HCT116 (cell line): ENCODE measurements around the gene ARMC2. TPM values are rescaled to one million over a fixed set of nuclear protein-coding genes. Genes with fewer than 3 reads are reported as not detected.

Source experiments
- ATAC-seq: fragments of 200-7000 bp; cut with Tn5 transposase; 2 replicates; pipeline ENCODE4 v1.9.1; 2020; ENCODE audit warnings: mild to moderate bottlenecking, moderate library complexity
- BruUV-seq: library from RNA; stranded (reverse); fragments of 400-500 nt; replicated peaks from 2 replicates; lab custom pipeline; 2021; lab: Mats Ljungman, UMichigan
- CTCF ChIA-PET: fragments of 300-600 bp; sonication (Branson Sonifier 250); formaldehyde crosslinking; loops from one replicate; lab custom pipeline; 2021; ENCODE audit warnings: antibody characterized with exemption; lab: Charles Lee
- POLR2A ChIA-PET: fragments of 300-600, 350-600 bp; sonication (Branson Sonifier 250); formaldehyde crosslinking; loops from one replicate; lab custom pipeline; 2021; ENCODE audit warnings: antibody characterized with exemption; lab: Charles Lee
- RAD21 ChIA-PET, 2 experiments: fragments of 300-600 bp; sonication (Branson Sonifier 250); formaldehyde crosslinking; loops; one replicate each; lab custom pipeline; 2023; ENCODE audit warnings: low total read pairs in 2 of 2; ENCODE audit not compliant: uncharacterized antibody in 2 of 2, unreplicated experiment in 2 of 2, low non-redundant PET in 1 of 2; lab: Charles Lee
- DNase-seq: peaks from one replicate; pipeline ENCODE4 v3.0.0-alpha.2; 2010; ENCODE audit warnings: low read depth, low spot score
- H2AFZ ChIP-seq: fragments of 200-600 bp; shearing (Covaris generic), sonication (generic); 2 replicates; pipeline ENCODE4 v1.6.1; 2017; ENCODE audit warnings: low read depth, mixed run types, mixed read lengths, antibody characterized with exemption, low read length; ENCODE audit not compliant: poor library complexity, severe bottlenecking
- H3K27ac ChIP-seq: 2 replicates; pipeline ENCODE4 v1.5.1; 2012; ENCODE audit warnings: low read depth, low read length
- H3K27me3 ChIP-seq: fragments of 200-600 bp; sonication (generic); 2 replicates; pipeline ENCODE4 v1.6.1; 2016; ENCODE audit warnings: mixed run types, low read length, mixed read lengths; ENCODE audit not compliant: insufficient read depth
- H3K36me3 ChIP-seq, 2 experiments: fragments of 200-500 bp in 1 of 2; fragments of 200-600 bp in 1 of 2; sonication (Bioruptor generic) in 1 of 2; sonication (generic) in 1 of 2; 2 replicates each; pipeline versions ENCODE4 v1.5.1 to v1.6.1; 2014 to 2016; ENCODE audit warnings: low read length in 2 of 2, inconsistent platforms in 1 of 2, mixed read lengths in 1 of 2, mixed run types in 1 of 2; ENCODE audit not compliant: insufficient read depth in 2 of 2, control insufficient read depth in 1 of 2
- H3K4me1 ChIP-seq, 2 experiments: fragments of 200-600 bp in 1 of 2; sonication (generic) in 1 of 2; 2 replicates each; pipeline versions ENCODE4 v1.5.1 to v1.6.1; 2012 to 2017; ENCODE audit warnings: low read length in 2 of 2, inconsistent platforms in 1 of 2, mild to moderate bottlenecking in 1 of 2, mixed read lengths in 1 of 2, mixed run types in 1 of 2, moderate library complexity in 1 of 2; ENCODE audit not compliant: insufficient read depth in 2 of 2, control insufficient read depth in 1 of 2
- H3K4me2 ChIP-seq: fragments of 200-600 bp; sonication (generic); 2 replicates; pipeline ENCODE4 v1.6.1; 2017; ENCODE audit warnings: mixed run types, low read length, mixed read lengths
- H3K4me3 ChIP-seq, 2 experiments: fragments of 200-600 bp in 1 of 2; sonication (generic) in 1 of 2; replicated peaks in 1 of 2; 2 replicates each; pipeline ENCODE4 v1.5.1; 2011 to 2016; ENCODE audit warnings: low read length in 2 of 2, control low read depth in 1 of 2, low read depth in 1 of 2, mild to moderate bottlenecking in 1 of 2, mixed read lengths in 1 of 2, mixed run types in 1 of 2
- H3K79me2 ChIP-seq: fragments of 200-600 bp; sonication (generic); 2 replicates; pipeline ENCODE4 v1.6.1; 2017; ENCODE audit warnings: mild to moderate bottlenecking, mixed run types, low read length, moderate library complexity, mixed read lengths; ENCODE audit not compliant: insufficient read depth
- H3K9ac ChIP-seq: fragments of 200-600 bp; sonication (generic); 2 replicates; pipeline ENCODE4 v1.6.1; 2016; ENCODE audit warnings: low read length, mixed read lengths
- H3K9me2 ChIP-seq: fragments of 200-600 bp; sonication (generic), shearing (Covaris generic); 2 replicates; pipeline ENCODE4 v1.6.1; 2017; ENCODE audit warnings: mixed run types, mild to moderate bottlenecking, moderate library complexity; ENCODE audit not compliant: insufficient read depth
- H3K9me3 ChIP-seq, 2 experiments: fragments of 200-500 bp in 1 of 2; fragments of 200-600 bp in 1 of 2; sonication (Bioruptor generic) in 1 of 2; sonication (generic) in 1 of 2; 2 replicates each; pipeline ENCODE4 v1.6.1; 2014 to 2017; ENCODE audit warnings: low read length in 2 of 2, mixed read lengths in 2 of 2, inconsistent platforms in 1 of 2, low read depth in 1 of 2, mild to moderate bottlenecking in 1 of 2, mixed run types in 1 of 2, moderate library complexity in 1 of 2; ENCODE audit not compliant: control insufficient read depth in 1 of 2, insufficient read depth in 1 of 2
- H4K20me1 ChIP-seq: fragments of 200-600 bp; sonication (generic), shearing (Covaris generic); 2 replicates; pipeline ENCODE4 v1.6.1; 2017; ENCODE audit warnings: mixed run types, mild to moderate bottlenecking, moderate library complexity; ENCODE audit not compliant: insufficient read depth
- CBX3 ChIP-seq: IDR thresholded peaks from 2 replicates; pipeline ENCODE4 v1.6.1; 2012; ENCODE audit warnings: low read depth
- EZH2 ChIP-seq: fragments of 200-600 bp; sonication (generic); IDR thresholded peaks from 2 replicates; pipeline ENCODE4 v1.6.1; 2017; ENCODE audit warnings: antibody characterized with exemption, mixed run types
- JUND ChIP-seq: IDR thresholded peaks from 2 replicates; pipeline ENCODE4 v1.6.1; 2012
- RAD21 ChIP-seq: IDR thresholded peaks from 2 replicates; pipeline ENCODE4 v1.6.1; 2012; ENCODE audit warnings: low read depth, mild to moderate bottlenecking
- TCF7L2 ChIP-seq: IDR thresholded peaks from 2 replicates; pipeline ENCODE4 v1.7.0; 2011; ENCODE audit warnings: borderline replicate concordance, inconsistent platforms; ENCODE audit not compliant: insufficient read depth, insufficient read length; ENCODE audit errors: extremely low read depth
- YY1 ChIP-seq: IDR thresholded peaks from 2 replicates; pipeline ENCODE4 v1.6.1; 2011; ENCODE audit warnings: low read length, low read depth, moderate library complexity, mild to moderate bottlenecking; ENCODE audit not compliant: insufficient replicate concordance; ENCODE audit errors: extremely low read depth
- ZNF274 ChIP-seq: fragments of 200-500 bp; sonication (Bioruptor generic); IDR thresholded peaks from 2 replicates; pipeline ENCODE4 v1.6.1; 2014; ENCODE audit warnings: mild to moderate bottlenecking, low read depth, low read length, inconsistent platforms
- intact Hi-C: fragments of 100-400 bp; cut with micrococcal nuclease; formaldehyde crosslinking; loops from 2 replicates; pipeline ENCODE4 v1.10.0; 2022
- total RNA-seq: library from RNA; stranded (reverse); gene quantifications from one replicate; pipeline ENCODE4 v1.2.1, GENCODE V29; 2021; ENCODE audit not compliant: unreplicated experiment
- TF ChIP-seq, protein P1 (sequence below): IDR thresholded peaks from 2 replicates; pipeline ENCODE4 v1.6.1; 2011; ENCODE audit warnings: mild to moderate bottlenecking, low read length, moderate library complexity; ENCODE audit not compliant: insufficient replicate concordance; ENCODE audit errors: extremely low read depth
- TF ChIP-seq, protein P2 (sequence below), 3 experiments: fragments of 200-600 bp in 1 of 3; sonication (generic) in 1 of 3; IDR thresholded peaks in 2 of 3; conservative IDR thresholded peaks in 1 of 3; 2 replicates each; pipeline ENCODE4 v1.5.1; 2012 to 2017; ENCODE audit warnings: low read depth in 2 of 3, low read length in 2 of 3, antibody characterized with exemption in 1 of 3, borderline replicate concordance in 1 of 3, control low read depth in 1 of 3, mild to moderate bottlenecking in 1 of 3, mixed read lengths in 1 of 3, mixed run types in 1 of 3, moderate library complexity in 1 of 3; ENCODE audit not compliant: insufficient read depth in 1 of 3
- TF ChIP-seq, protein P3 (sequence below): IDR thresholded peaks from 2 replicates; pipeline ENCODE4 v1.6.1; 2012

Gene ARMC2
- total RNA-seq, 1 experiment from 2014 or later = 3.6 TPM

DNA sequence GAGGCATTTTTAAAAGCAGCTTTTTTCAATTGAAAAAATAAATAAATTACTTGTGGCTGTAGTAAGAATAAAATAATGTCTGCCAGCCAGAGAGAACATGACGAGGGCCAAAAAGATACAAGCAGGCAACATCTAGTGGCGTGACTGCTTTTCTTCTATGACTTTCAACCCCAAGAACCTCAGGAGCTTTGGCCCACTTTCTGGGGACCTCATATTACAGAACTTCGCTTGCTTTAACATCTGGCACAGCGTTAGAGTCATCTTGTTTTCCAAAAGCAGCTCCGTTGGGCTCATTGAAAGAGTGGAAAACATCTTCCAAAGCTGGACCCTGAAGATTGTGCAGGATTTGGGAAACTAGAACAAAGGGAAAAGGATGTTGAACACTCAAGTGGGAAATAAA is 67.0 kb downstream of the ARMC2 start (continued):
- TF ChIP-seq, protein P1, sequence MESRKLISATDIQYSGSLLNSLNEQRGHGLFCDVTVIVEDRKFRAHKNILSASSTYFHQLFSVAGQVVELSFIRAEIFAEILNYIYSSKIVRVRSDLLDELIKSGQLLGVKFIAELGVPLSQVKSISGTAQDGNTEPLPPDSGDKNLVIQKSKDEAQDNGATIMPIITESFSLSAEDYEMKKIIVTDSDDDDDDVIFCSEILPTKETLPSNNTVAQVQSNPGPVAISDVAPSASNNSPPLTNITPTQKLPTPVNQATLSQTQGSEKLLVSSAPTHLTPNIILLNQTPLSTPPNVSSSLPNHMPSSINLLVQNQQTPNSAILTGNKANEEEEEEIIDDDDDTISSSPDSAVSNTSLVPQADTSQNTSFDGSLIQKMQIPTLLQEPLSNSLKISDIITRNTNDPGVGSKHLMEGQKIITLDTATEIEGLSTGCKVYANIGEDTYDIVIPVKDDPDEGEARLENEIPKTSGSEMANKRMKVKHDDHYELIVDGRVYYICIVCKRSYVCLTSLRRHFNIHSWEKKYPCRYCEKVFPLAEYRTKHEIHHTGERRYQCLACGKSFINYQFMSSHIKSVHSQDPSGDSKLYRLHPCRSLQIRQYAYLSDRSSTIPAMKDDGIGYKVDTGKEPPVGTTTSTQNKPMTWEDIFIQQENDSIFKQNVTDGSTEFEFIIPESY = no peak
- TF ChIP-seq ZNF274 = no peak
- TF ChIP-seq, protein P2, sequence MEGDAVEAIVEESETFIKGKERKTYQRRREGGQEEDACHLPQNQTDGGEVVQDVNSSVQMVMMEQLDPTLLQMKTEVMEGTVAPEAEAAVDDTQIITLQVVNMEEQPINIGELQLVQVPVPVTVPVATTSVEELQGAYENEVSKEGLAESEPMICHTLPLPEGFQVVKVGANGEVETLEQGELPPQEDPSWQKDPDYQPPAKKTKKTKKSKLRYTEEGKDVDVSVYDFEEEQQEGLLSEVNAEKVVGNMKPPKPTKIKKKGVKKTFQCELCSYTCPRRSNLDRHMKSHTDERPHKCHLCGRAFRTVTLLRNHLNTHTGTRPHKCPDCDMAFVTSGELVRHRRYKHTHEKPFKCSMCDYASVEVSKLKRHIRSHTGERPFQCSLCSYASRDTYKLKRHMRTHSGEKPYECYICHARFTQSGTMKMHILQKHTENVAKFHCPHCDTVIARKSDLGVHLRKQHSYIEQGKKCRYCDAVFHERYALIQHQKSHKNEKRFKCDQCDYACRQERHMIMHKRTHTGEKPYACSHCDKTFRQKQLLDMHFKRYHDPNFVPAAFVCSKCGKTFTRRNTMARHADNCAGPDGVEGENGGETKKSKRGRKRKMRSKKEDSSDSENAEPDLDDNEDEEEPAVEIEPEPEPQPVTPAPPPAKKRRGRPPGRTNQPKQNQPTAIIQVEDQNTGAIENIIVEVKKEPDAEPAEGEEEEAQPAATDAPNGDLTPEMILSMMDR (IDR thresholded peaks at IDR 0.05 in 2 of 3, conservative IDR thresholded peaks at IDR 0.05 in 1 of 3; ENCODE audit: borderline replicate concordance in 1 of 3, insufficient read depth in 1 of 3, low read depth in 2 of 3, low read length in 2 of 3) = no peak
- TF ChIP-seq CBX3 = no peak
- TF ChIP-seq, protein P3, sequence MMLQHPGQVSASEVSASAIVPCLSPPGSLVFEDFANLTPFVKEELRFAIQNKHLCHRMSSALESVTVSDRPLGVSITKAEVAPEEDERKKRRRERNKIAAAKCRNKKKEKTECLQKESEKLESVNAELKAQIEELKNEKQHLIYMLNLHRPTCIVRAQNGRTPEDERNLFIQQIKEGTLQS = no peak
- TF ChIP-seq EZH2 = no peak

DNA sequence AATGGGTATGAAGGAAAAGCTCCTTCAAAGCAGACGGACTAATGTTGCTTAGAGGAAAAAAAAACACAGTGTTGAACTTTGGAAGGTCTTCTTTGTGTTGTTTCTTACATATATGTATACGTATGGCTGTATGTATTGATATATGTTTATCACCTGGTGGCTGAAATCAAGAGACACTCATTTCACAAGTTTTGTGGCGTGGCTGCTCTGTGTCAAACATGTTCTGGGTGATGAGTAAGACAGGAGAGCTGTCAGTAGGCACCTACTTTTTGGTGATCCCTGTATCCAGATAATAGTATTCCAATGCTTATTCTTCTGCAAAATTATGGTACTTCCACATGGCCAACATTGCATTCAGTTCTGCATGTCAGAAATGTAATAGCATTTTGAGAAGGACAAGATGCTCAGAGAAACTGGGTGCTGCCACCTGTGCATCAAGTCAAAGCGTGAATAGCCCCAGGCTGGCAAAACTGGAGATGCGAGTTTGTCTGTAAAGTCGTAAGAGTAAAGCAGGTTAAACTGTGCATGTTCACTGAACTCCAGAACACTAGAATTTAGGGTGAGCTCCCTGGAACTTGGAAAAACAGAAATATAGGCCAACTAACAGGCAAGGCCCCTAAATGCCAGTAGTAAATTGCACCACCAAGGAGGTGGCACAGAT is 67.9 kb downstream of the ARMC2 start:
- Histone ChIP-seq H3K9ac (no peak overlapping the region), H3K27me3 (no peaks in the 10 kb centered on the region), H4K20me1 (no peaks in the 10 kb centered on the region), H3K36me3 (no peaks in the 10 kb centered on the region), H3K4me2 (no peak overlapping the region), H3K4me1 (no peaks in the 10 kb centered on the region), H3K9me2 (no peaks in the 10 kb centered on the region), H3K27ac (no peak overlapping the region), H3K79me2 (no peaks in the 10 kb centered on the region)
- DNase-seq = no peak
- no peak for ATAC-seq
- POLR2A ChIA-PET = no interaction called here
- intact Hi-C loops = no loop called here
- RAD21 ChIA-PET = no interaction called here
- TF ChIP-seq TCF7L2 (no peak), YY1 (no peak), RAD21 (no peak), CBX3 (no peak), JUND (no peak)
- TF ChIP-seq, all 23 proteins: peak for 0
- Histone ChIP-seq H3K4me3 (no peak overlapping the region), H2AFZ (no peak overlapping the region), H3K9me3 (no peaks in the 10 kb centered on the region)
- no TSS peak for BruUV-seq
- CTCF ChIA-PET = interaction anchor here (1.2 kb wide), 1 partner anchor 10 kb away, joined by 3 read pairs; no protein-coding TSS in a partner anchor
